Measurements from ENCODE around the gene AGBL3. TPM values are rescaled to one million over a fixed set of nuclear protein-coding genes. Genes with fewer than 3 reads are reported as not detected.

Gene AGBL3
- total RNA-seq, 2 donors from 2014 or later, result 0.67 to 1.9 TPM

- Histone ChIP-seq H3K27me3 (no peaks in the 10 kb centered on the region), H3K4me1 (peaks cover 0 to 11% of the 10 kb centered on the region in 2 donors), H3K36me3 (no peaks in the 10 kb centered on the region), H3K27ac (no peak overlapping the region), H3K4me3 (no peak overlapping the region), H3K9me3 (no peaks in the 10 kb centered on the region)
- peak; percentile 50 for DNase-seq (ENCODE audit: low spot score)
- no peak for TF ChIP-seq CTCF (IDR thresholded peaks at IDR 0.05)
These were observed 188.6 kb downstream of the AGBL3 start for GRCh38 chr7:135174941-135175340.

- H3K4me1 ChIP-seq, result peaks cover 0 to 11% of the 10 kb centered on the region in 2 donors
- peak; percentile 23 for DNase-seq (ENCODE audit: low spot score)
- no peaks in the 10 kb centered on the region for H3K27me3 ChIP-seq
- H3K27ac ChIP-seq, result no peak overlapping the region
- peaks cover 0 to 7% of the 10 kb centered on the region in 2 donors for H3K9me3 ChIP-seq
- no peak for TF ChIP-seq CTCF (IDR thresholded peaks at IDR 0.05)
- H3K36me3 ChIP-seq, result peaks cover 4% of the 10 kb centered on the region
- no peak overlapping the region for H3K4me3 ChIP-seq
These were observed 189.6 kb downstream of the AGBL3 start for GRCh38 chr7:135175931-135176330.

- Histone ChIP-seq H3K36me3 (peaks cover 16% of the 10 kb centered on the region), H3K4me3 (no peak overlapping the region), H3K9me3 (peaks cover 0 to 19% of the 10 kb centered on the region in 2 donors), H3K4me1 (no peaks in the 10 kb centered on the region), H3K27ac (no peak overlapping the region), H3K27me3 (no peaks in the 10 kb centered on the region)
- no peak for TF ChIP-seq CTCF (IDR thresholded peaks at IDR 0.05)
- DNase-seq (ENCODE audit: low spot score), result peak; percentile 34
These were observed 190.9 kb downstream of the AGBL3 start for GRCh38 chr7:135177028-135177696.

GRCh38 chr7:135178364-135178763 lies 192.1 kb downstream of the AGBL3 start:
- no peak overlapping the region for H3K4me3 ChIP-seq
- TF ChIP-seq CTCF (IDR thresholded peaks at IDR 0.05), result no peak
- H3K4me1 ChIP-seq, result no peaks in the 10 kb centered on the region
- H3K36me3 ChIP-seq, result peaks cover 20% of the 10 kb centered on the region
- H3K27ac ChIP-seq, result no peak overlapping the region
- DNase-seq (ENCODE audit: low spot score), result peak; percentile 16
- H3K27me3 ChIP-seq, result no peaks in the 10 kb centered on the region
- peaks cover 0 to 22% of the 10 kb centered on the region in 2 donors for H3K9me3 ChIP-seq

GRCh38 chr7:135179321-135179925 lies 193.1 kb downstream of the AGBL3 start:
- Histone ChIP-seq H3K36me3 (peaks cover 27% of the 10 kb centered on the region), H3K27ac (no peak overlapping the region), H3K4me3 (no peak overlapping the region), H3K4me1 (no peaks in the 10 kb centered on the region), H3K9me3 (peaks cover 0 to 22% of the 10 kb centered on the region in 2 donors), H3K27me3 (no peaks in the 10 kb centered on the region)
- peak; percentile 16 for DNase-seq (ENCODE audit: low spot score)
- no peak for TF ChIP-seq CTCF (IDR thresholded peaks at IDR 0.05)

Data from right atrium auricular region (tissue), 2 donors.